Liver (tissue), 9 donors: ENCODE measurements around the gene LIPC. TPM values are rescaled to one million over a fixed set of nuclear protein-coding genes. Genes with fewer than 3 reads are reported as not detected.

Source experiments
- DNase-seq: peaks from one replicate; pipeline ENCODE4 v3.0.0-alpha.2; 2017; ENCODE audit warnings: low spot score
- H3K27ac ChIP-seq, 2 donors: one replicate each; pipeline ENCODE4 v1.7.0; 2013; ENCODE audit warnings: inconsistent platforms in 2 of 2, low read length in 2 of 2, control low read depth in 1 of 2, low read depth in 1 of 2, mild to moderate bottlenecking in 1 of 2
- H3K27me3 ChIP-seq, 4 donors: one replicate each; pipeline versions ENCODE4 v1.6.1 to v1.7.0; 2013; ENCODE audit warnings: low read length in 3 of 4, inconsistent platforms in 1 of 4, mild to moderate bottlenecking in 1 of 4, moderate library complexity in 1 of 4; ENCODE audit not compliant: control insufficient read depth in 4 of 4, insufficient read depth in 4 of 4
- H3K36me3 ChIP-seq, 4 donors: one replicate each; pipeline versions ENCODE4 v1.6.1 to v1.7.0; 2013; ENCODE audit warnings: low read length in 3 of 4, mild to moderate bottlenecking in 3 of 4, low read depth in 1 of 4, moderate library complexity in 1 of 4; ENCODE audit not compliant: control insufficient read depth in 4 of 4, insufficient read depth in 3 of 4
- H3K4me1 ChIP-seq, 4 donors: one replicate each; pipeline versions ENCODE4 v1.6.1 to v1.7.0; 2013; ENCODE audit warnings: low read length in 3 of 4, mild to moderate bottlenecking in 3 of 4, moderate library complexity in 1 of 4; ENCODE audit not compliant: control insufficient read depth in 4 of 4, insufficient read depth in 4 of 4
- H3K4me3 ChIP-seq, 3 donors: one replicate each; pipeline versions ENCODE4 v1.6.1 to v1.7.0; 2013; ENCODE audit warnings: low read length in 3 of 3, control low read depth in 1 of 3, low read depth in 1 of 3, mild to moderate bottlenecking in 1 of 3
- H3K9ac ChIP-seq, 2 donors: one replicate each; pipeline ENCODE4 v1.7.0; 2013; ENCODE audit warnings: low read length in 2 of 2, mild to moderate bottlenecking in 2 of 2, moderate library complexity in 2 of 2, control low read depth in 1 of 2, low read depth in 1 of 2
- H3K9me3 ChIP-seq, 4 donors: one replicate each; pipeline versions ENCODE4 v1.6.1 to v1.7.0; 2013; ENCODE audit warnings: low read length in 3 of 4; ENCODE audit not compliant: control insufficient read depth in 4 of 4
- EGR1 ChIP-seq, 2 donors: IDR thresholded peaks; 2 replicates each; pipeline ENCODE4 v1.6.1; 2016 to 2018; ENCODE audit warnings: antibody characterized with exemption in 2 of 2, low read depth in 2 of 2
- FOXA1 ChIP-seq: IDR thresholded peaks from 2 replicates; pipeline ENCODE4 v1.6.1; 2016; ENCODE audit warnings: antibody characterized with exemption
- FOXA2 ChIP-seq: IDR thresholded peaks from 2 replicates; pipeline ENCODE4 v1.6.1; 2016; ENCODE audit warnings: antibody characterized with exemption
- GABPA ChIP-seq, 2 donors: IDR thresholded peaks in 1 of 2; conservative IDR thresholded peaks in 1 of 2; 2 replicates each; pipeline ENCODE4 v1.6.1; 2016; ENCODE audit warnings: antibody characterized with exemption in 2 of 2, mild to moderate bottlenecking in 1 of 2, moderate library complexity in 1 of 2
- HNF4A ChIP-seq, 2 donors: conservative IDR thresholded peaks; 2 replicates each; pipeline ENCODE4 v1.6.1; 2016; ENCODE audit warnings: antibody characterized with exemption in 2 of 2, mild to moderate bottlenecking in 2 of 2
- HNF4G ChIP-seq: IDR thresholded peaks from 2 replicates; pipeline ENCODE4 v1.6.1; 2016; ENCODE audit warnings: antibody characterized with exemption
- JUND ChIP-seq, 2 donors: IDR thresholded peaks; 2 replicates each; pipeline ENCODE4 v1.6.1; 2016; ENCODE audit warnings: antibody characterized with exemption in 2 of 2
- MAX ChIP-seq: IDR thresholded peaks from 2 replicates; pipeline ENCODE4 v1.6.1; 2016; ENCODE audit warnings: antibody characterized with exemption
- NR2F2 ChIP-seq: IDR thresholded peaks from 2 replicates; pipeline ENCODE4 v1.6.1; 2016; ENCODE audit warnings: antibody characterized with exemption
- REST ChIP-seq: IDR thresholded peaks from 2 replicates; pipeline ENCODE4 v1.6.1; 2016; ENCODE audit warnings: antibody characterized with exemption, mild to moderate bottlenecking
- RXRA ChIP-seq, 2 donors: IDR thresholded peaks; 2 replicates each; pipeline ENCODE4 v1.6.1; 2017 to 2018; ENCODE audit warnings: antibody characterized with exemption in 2 of 2, mild to moderate bottlenecking in 1 of 2
- SP1 ChIP-seq: IDR thresholded peaks from 2 replicates; pipeline ENCODE4 v1.6.1; 2018; ENCODE audit warnings: antibody characterized with exemption, mild to moderate bottlenecking
- TAF1 ChIP-seq: conservative IDR thresholded peaks from 2 replicates; pipeline ENCODE4 v1.6.1; 2016; ENCODE audit warnings: antibody characterized with exemption, mild to moderate bottlenecking
- YY1 ChIP-seq: IDR thresholded peaks from 2 replicates; pipeline ENCODE4 v1.6.1; 2016; ENCODE audit warnings: antibody characterized with exemption, mild to moderate bottlenecking
- WGBS: extraction: QIAGEN DNeasy Blood & Tissue Kit; methylation state at CpG from one replicate; pipeline ENCODE4 v1.1.7; 2013; 5-methylcytosine and 5-hydroxymethylcytosine counted together
- polyA plus RNA-seq, 2 donors: library from polyadenylated mRNA; stranded (reverse) in 1 of 2; unstranded in 1 of 2; fragments of 200-250 nt in 1 of 2; fragments of >200 nt in 1 of 2; fragmentation: Nextera tagmentation in 1 of 2; extraction: Ambion mirVana in 1 of 2; gene quantifications; one replicate each; pipeline versions ENCODE4 v1.2.1 to v1.2.3, GENCODE V29; 2013 to 2015
- total RNA-seq, 2 donors: library from RNA; depleted of rRNA; stranded (reverse); fragments of >200 nt; gene quantifications; one replicate each; pipeline ENCODE4 v1.2.3, GENCODE V29; 2014
- TF ChIP-seq, protein P1 (sequence below): fragments of 150-350 bp; IDR thresholded peaks from 2 replicates; pipeline ENCODE4 v1.5.1; 2017; ENCODE audit warnings: improper control_type of control experiment, low read depth, low read length; ENCODE audit not compliant: missing input control
- donor health status: healthy.
- donor health status: healthy.
- donor health status: healthy.
- donor health status: healthy.
- donor health status: healthy.

The LIPC gene
- total and polyA plus RNA-seq, 4 donors, result 60.1 to 268 (median 131) TPM

DNA sequence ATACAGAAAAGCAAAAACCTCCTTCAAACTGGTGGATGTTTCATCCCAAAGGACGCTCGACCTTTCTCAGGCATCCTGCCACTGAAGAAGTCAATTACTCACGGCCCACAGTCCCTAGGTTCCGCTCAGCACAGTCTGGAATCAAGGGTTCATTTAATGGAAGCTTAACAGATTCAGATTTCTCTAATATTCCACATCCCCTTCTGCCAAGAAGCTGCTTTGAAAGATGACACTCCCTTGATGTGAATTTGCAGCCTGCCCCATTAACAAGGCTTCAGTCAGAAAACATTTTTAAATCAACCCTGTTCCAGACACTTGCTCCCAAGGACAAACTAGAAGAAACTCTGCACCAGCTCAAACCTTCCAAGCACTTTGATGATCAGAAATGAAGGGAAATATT lies 81.2 kb downstream of the LIPC start:
- Histone ChIP-seq H3K27ac (no peak overlapping the region), H3K9me3 (no peaks in the 10 kb centered on the region), H3K36me3 (no peaks in the 10 kb centered on the region), H3K9ac (no peak overlapping the region), H3K27me3 (no peaks in the 10 kb centered on the region), H3K4me1 (peaks cover 0 to 4% (median 1%) of the 10 kb centered on the region in 4 donors), H3K4me3 (no peak overlapping the region)
- 94% methylated on average over 4 of the region's 4 CpGs for WGBS
- no peak for TF ChIP-seq MAX
- no peak for TF ChIP-seq YY1
- TF ChIP-seq HNF4G, result no peak
- TF ChIP-seq, protein P1, sequence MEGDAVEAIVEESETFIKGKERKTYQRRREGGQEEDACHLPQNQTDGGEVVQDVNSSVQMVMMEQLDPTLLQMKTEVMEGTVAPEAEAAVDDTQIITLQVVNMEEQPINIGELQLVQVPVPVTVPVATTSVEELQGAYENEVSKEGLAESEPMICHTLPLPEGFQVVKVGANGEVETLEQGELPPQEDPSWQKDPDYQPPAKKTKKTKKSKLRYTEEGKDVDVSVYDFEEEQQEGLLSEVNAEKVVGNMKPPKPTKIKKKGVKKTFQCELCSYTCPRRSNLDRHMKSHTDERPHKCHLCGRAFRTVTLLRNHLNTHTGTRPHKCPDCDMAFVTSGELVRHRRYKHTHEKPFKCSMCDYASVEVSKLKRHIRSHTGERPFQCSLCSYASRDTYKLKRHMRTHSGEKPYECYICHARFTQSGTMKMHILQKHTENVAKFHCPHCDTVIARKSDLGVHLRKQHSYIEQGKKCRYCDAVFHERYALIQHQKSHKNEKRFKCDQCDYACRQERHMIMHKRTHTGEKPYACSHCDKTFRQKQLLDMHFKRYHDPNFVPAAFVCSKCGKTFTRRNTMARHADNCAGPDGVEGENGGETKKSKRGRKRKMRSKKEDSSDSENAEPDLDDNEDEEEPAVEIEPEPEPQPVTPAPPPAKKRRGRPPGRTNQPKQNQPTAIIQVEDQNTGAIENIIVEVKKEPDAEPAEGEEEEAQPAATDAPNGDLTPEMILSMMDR, result no peak
- no peak for TF ChIP-seq GABPA (IDR thresholded peaks at IDR 0.05 in 1 of 2, conservative IDR thresholded peaks at IDR 0.05 in 1 of 2)
- TF ChIP-seq FOXA1, result no peak
- no peak for TF ChIP-seq HNF4A (conservative IDR thresholded peaks at IDR 0.05)
- no peak for DNase-seq

DNA sequence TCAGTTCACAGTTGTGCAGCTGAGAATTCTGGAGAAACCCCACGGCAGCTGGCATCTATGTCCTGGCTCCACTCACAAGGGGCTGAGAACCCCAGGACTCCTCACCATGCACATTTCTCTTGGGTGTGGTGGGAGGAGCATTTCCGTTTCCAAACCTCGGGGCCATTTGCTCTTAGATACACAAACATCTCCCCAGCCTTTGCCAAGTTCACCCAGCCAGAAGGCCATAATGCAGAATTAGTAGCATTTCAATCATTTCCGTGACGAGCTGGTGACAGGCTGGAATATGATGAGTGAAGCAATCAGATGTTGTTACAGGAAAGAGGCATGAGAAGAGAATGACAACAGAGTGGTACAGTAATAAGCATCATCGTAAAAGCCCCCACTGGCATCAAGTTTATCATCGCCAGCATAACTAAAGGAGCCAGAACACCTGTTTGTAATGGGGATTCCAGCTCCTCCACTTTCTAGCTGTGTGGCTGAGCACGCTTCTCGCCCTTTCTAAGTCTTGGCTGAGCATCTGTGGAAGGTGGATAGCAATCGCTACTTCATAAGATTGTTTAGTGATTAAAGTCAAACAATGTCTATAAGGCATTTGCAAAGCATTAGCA lies 82.0 kb downstream of the LIPC start:
- DNase-seq, result no peak
- Histone ChIP-seq H3K36me3 (no peaks in the 10 kb centered on the region), H3K27me3 (no peaks in the 10 kb centered on the region), H3K4me3 (no peak overlapping the region), H3K27ac (no peak overlapping the region), H3K9ac (no peak overlapping the region), H3K9me3 (no peaks in the 10 kb centered on the region), H3K4me1 (peaks cover 0 to 4% (median 1%) of the 10 kb centered on the region in 4 donors)
- WGBS, result 81% methylated on average over 10 of the region's 10 CpGs
- TF ChIP-seq YY1 (no peak), RXRA (IDR thresholded peaks at IDR 0.05) (no peak), FOXA2 (no peak), TAF1 (no peak), NR2F2 (no peak), REST (no peak), FOXA1 (no peak), EGR1 (IDR thresholded peaks at IDR 0.05; ENCODE audit: low read depth in 2 of 2) (no peak), JUND (IDR thresholded peaks at IDR 0.05) (no peak), SP1 (no peak), MAX (no peak)
- TF ChIP-seq, protein P1, result no peak
